Hepatocyte (in vitro differentiated cells): ENCODE results near the gene RPS6KL1. TPM values are rescaled to one million over a fixed set of nuclear protein-coding genes. Genes with fewer than 3 reads are reported as not detected.

ENCODE experiments used
- DNase-seq: peaks from one replicate; pipeline ENCODE4 v3.0.0-alpha.2; 2016; ENCODE audit warnings: low spot score
- H2AFZ ChIP-seq: fragments of 200-600 bp; sonication (generic); 2 replicates; pipeline ENCODE4 v1.6.0; 2016; ENCODE audit warnings: antibody characterized with exemption, mild to moderate bottlenecking
- H3K27ac ChIP-seq: fragments of 200-600 bp; sonication (generic); 2 replicates; pipeline ENCODE4 v1.5.1; 2016; ENCODE audit warnings: mild to moderate bottlenecking
- H3K27me3 ChIP-seq: fragments of 200-600 bp; sonication (generic); 2 replicates; pipeline ENCODE4 v1.6.1; 2016
- H3K36me3 ChIP-seq: fragments of 200-600 bp; sonication (generic); replicated peaks from 2 replicates; pipeline ENCODE4 v1.5.1; 2016; ENCODE audit warnings: low read depth; ENCODE audit not compliant: insufficient read depth
- H3K4me1 ChIP-seq: fragments of 200-600 bp; sonication (generic); 2 replicates; pipeline ENCODE4 v1.5.1; 2016; ENCODE audit warnings: mild to moderate bottlenecking, moderate library complexity; ENCODE audit not compliant: insufficient read depth
- H3K4me2 ChIP-seq: fragments of 200-600 bp; sonication (generic); 2 replicates; pipeline ENCODE4 v1.6.0; 2016
- H3K4me3 ChIP-seq: fragments of 200-600 bp; sonication (generic); 2 replicates; pipeline ENCODE4 v1.5.1; 2016; ENCODE audit warnings: mild to moderate bottlenecking
- H3K79me2 ChIP-seq: fragments of 200-600 bp; sonication (generic); 2 replicates; pipeline ENCODE4 v1.6.0; 2017; ENCODE audit warnings: mild to moderate bottlenecking
- H3K9me2 ChIP-seq: fragments of 200-600 bp; sonication (generic); replicated peaks from 2 replicates; pipeline ENCODE4 v1.6.0; 2017; ENCODE audit warnings: mild to moderate bottlenecking; ENCODE audit not compliant: insufficient read depth
- H3K9me3 ChIP-seq: fragments of 200-600 bp; sonication (generic); 2 replicates; pipeline ENCODE4 v1.5.1; 2016; ENCODE audit warnings: low read depth, mild to moderate bottlenecking
- H4K20me1 ChIP-seq: fragments of 200-600 bp; sonication (generic); 2 replicates; pipeline ENCODE4 v1.6.0; 2016; ENCODE audit warnings: mild to moderate bottlenecking; ENCODE audit not compliant: insufficient read depth, poor library complexity, severe bottlenecking
- CTCF ChIP-seq: fragments of 200-600 bp; sonication (generic); IDR thresholded peaks from 2 replicates; pipeline ENCODE4 v1.5.1; 2016; ENCODE audit warnings: antibody characterized with exemption, mild to moderate bottlenecking; ENCODE audit not compliant: poor library complexity
- EZH2 ChIP-seq: fragments of 200-600 bp; sonication (generic); IDR thresholded peaks from 2 replicates; pipeline ENCODE4 v1.6.1; 2016; ENCODE audit warnings: antibody characterized with exemption, mild to moderate bottlenecking, borderline replicate concordance
- EZH2phosphoT487 ChIP-seq: fragments of 200-600 bp; sonication (generic); IDR thresholded peaks from one replicate; pipeline ENCODE4 v1.6.1; 2018; ENCODE audit warnings: antibody characterized with exemption, mild to moderate bottlenecking, low read depth, moderate library complexity; ENCODE audit not compliant: unreplicated experiment, severe bottlenecking
- WGBS: methylation state at CpG from one replicate; pipeline ENCODE4 v1.1.6; 2016; ENCODE audit warnings: low lambda C conversion rate; ENCODE audit errors: missing lambda C conversion rate; 5-methylcytosine and 5-hydroxymethylcytosine counted together
- polyA plus RNA-seq: library from polyadenylated mRNA; unstranded; fragments of >200 nt; fragmentation: Nextera tagmentation; extraction: Ambion mirVana; gene quantifications from 2 replicates; pipeline ENCODE4 v1.2.1, GENCODE V29; 2016
- total RNA-seq: library from RNA; depleted of rRNA; stranded (reverse); fragments of >200 nt; gene quantifications from 2 replicates; pipeline ENCODE4 v1.2.3, GENCODE V29; 2014

Gene RPS6KL1
- total and polyA plus RNA-seq, 2 experiments from 2014 or later: 0.18 to 0.57 TPM

- H3K4me1 ChIP-seq: peaks cover 5% of the 10 kb centered on the region
- H3K4me3 ChIP-seq: no peak overlapping the region
- TF ChIP-seq EZH2 (no peak), EZH2phosphoT487 (no peak), CTCF (no peak)
- H3K36me3 ChIP-seq: no peaks in the 10 kb centered on the region
- H3K27me3 ChIP-seq: peaks cover 7% of the 10 kb centered on the region
- H3K9me3 ChIP-seq: no peaks in the 10 kb centered on the region
- H4K20me1 ChIP-seq: no peaks in the 10 kb centered on the region
- no peak overlapping the region for H3K4me2 ChIP-seq
- no peak overlapping the region for H2AFZ ChIP-seq
- DNase-seq: no peak
- H3K79me2 ChIP-seq: no peaks in the 10 kb centered on the region
- no peaks in the 10 kb centered on the region for H3K9me2 ChIP-seq
- WGBS: 93% methylated on average over 11 of the region's 11 CpGs
- H3K27ac ChIP-seq: no peak overlapping the region
These were observed 13.1 kb upstream of the RPS6KL1 start for GRCh38 chr14:74936151-74936550.

- Histone ChIP-seq H3K27me3 (peaks cover 13% of the 10 kb centered on the region), H3K36me3 (no peaks in the 10 kb centered on the region), H4K20me1 (no peaks in the 10 kb centered on the region), H2AFZ (no peak overlapping the region), H3K27ac (no peak overlapping the region), H3K9me3 (no peaks in the 10 kb centered on the region), H3K79me2 (no peaks in the 10 kb centered on the region), H3K4me3 (no peak overlapping the region), H3K9me2 (no peaks in the 10 kb centered on the region), H3K4me1 (peaks cover 5% of the 10 kb centered on the region), H3K4me2 (no peak overlapping the region)
- DNase-seq: no peak
- TF ChIP-seq EZH2phosphoT487 (no peak), EZH2 (no peak), CTCF (no peak)
- WGBS: 83% methylated on average over 9 of the region's 9 CpGs
These were observed 12.3 kb upstream of the RPS6KL1 start for GRCh38 chr14:74935360-74935680.

- Histone ChIP-seq H3K9me2 (no peaks in the 10 kb centered on the region), H3K4me1 (peaks cover 5% of the 10 kb centered on the region), H3K4me2 (no peak overlapping the region), H4K20me1 (no peaks in the 10 kb centered on the region), H3K79me2 (no peaks in the 10 kb centered on the region), H3K27ac (no peak overlapping the region), H3K9me3 (no peaks in the 10 kb centered on the region), H3K36me3 (no peaks in the 10 kb centered on the region), H2AFZ (no peak overlapping the region), H3K4me3 (no peak overlapping the region), H3K27me3 (peaks cover 16% of the 10 kb centered on the region)
- DNase-seq: no peak
- WGBS: 67% methylated on average over 25 of the region's 26 CpGs
- no peak for TF ChIP-seq CTCF
- no peak for TF ChIP-seq EZH2
- no peak for TF ChIP-seq EZH2phosphoT487
These were observed 11.7 kb upstream of the RPS6KL1 start for GRCh38 chr14:74934476-74935359.
